A549 (cell line): Measurements from ENCODE around the gene TGIF1. TPM values are rescaled to one million over a fixed set of nuclear protein-coding genes. Genes with fewer than 3 reads are reported as not detected.

ENCODE experiments used
- ATAC-seq, 2 experiments: fragments of 200-7000 bp in 1 of 2; fragments of >200 bp in 1 of 2; cut with Nextera tagmentation in 1 of 2; cut with Tn5 transposase in 1 of 2; 3 replicates each; pipeline versions ENCODE4 v1.8.0 to v1.9.1; 2018 to 2020; ENCODE audit warnings: mild to moderate bottlenecking in 1 of 2, moderate library complexity in 1 of 2
- CTCF ChIA-PET: fragments of 300-600 bp; sonication (Branson Sonifier 250); formaldehyde crosslinking; extraction: SDS; loops from one replicate; lab custom pipeline; 2021; ENCODE audit warnings: antibody characterized with exemption, inconsistent platforms; lab: Yijun Ruan, JAX
- POLR2A ChIA-PET: fragments of 350-600 bp; formaldehyde crosslinking; extraction: SDS; loops from one replicate; lab custom pipeline; 2021; ENCODE audit warnings: antibody characterized with exemption, inconsistent platforms; lab: Yijun Ruan, JAX
- DNase-seq, 2 experiments: peaks; one replicate each; pipeline versions ENCODE4 v3.0.0 to v3.0.0-alpha.2; 2011 to 2016; ENCODE audit warnings: low read depth in 1 of 2, low spot score in 1 of 2
- FAIRE-seq: peaks from 2 replicates; lab custom pipeline; 2011; peaks lifted over from hg19 to GRCh38; lab: Jason Lieb, UNC
- H3K27ac ChIP-seq, 2 experiments: fragments of >200 bp; sonication (Bioruptor Twin); formaldehyde crosslinking; 3 replicates each; pipeline ENCODE4 v1.5.1; 2016 to 2017
- H3K4me1 ChIP-seq: fragments of >200 bp; sonication (Bioruptor Twin); formaldehyde crosslinking; 3 replicates; pipeline ENCODE4 v1.6.1; 2016
- H3K4me2 ChIP-seq: fragments of >200 bp; sonication (Bioruptor Twin); formaldehyde crosslinking; 3 replicates; pipeline ENCODE4 v1.6.1; 2016
- H3K4me3 ChIP-seq: fragments of >200 bp; sonication (Bioruptor Twin); formaldehyde crosslinking; 3 replicates; pipeline ENCODE4 v1.5.1; 2016
- H3K9me3 ChIP-seq: fragments of >200 bp; sonication (Bioruptor Twin); formaldehyde crosslinking; 3 replicates; pipeline ENCODE4 v1.6.1; 2016
- CBX2 ChIP-seq: fragments of 200-600 bp; sonication (generic); IDR thresholded peaks from 2 replicates; pipeline ENCODE4 v1.6.1; 2016; ENCODE audit warnings: low read depth, mild to moderate bottlenecking, borderline replicate concordance
- CEBPB ChIP-seq, 2 experiments: fragments of >200 bp in 1 of 2; sonication (Bioruptor Twin) in 1 of 2; formaldehyde crosslinking in 1 of 2; IDR thresholded peaks; 2 replicates each; pipeline ENCODE4 v1.6.1; 2012 to 2016
- CHD2 ChIP-seq: fragments of 150-350 bp; IDR thresholded peaks from 2 replicates; pipeline ENCODE4 v1.6.1; 2014; ENCODE audit warnings: low read length; ENCODE audit not compliant: partially characterized antibody
- CHD4 ChIP-seq: fragments of 200-600 bp; sonication (generic); IDR thresholded peaks from 2 replicates; pipeline ENCODE4 v1.6.1; 2016; ENCODE audit warnings: antibody characterized with exemption, mild to moderate bottlenecking, borderline replicate concordance
- EHF ChIP-seq: fragments of 250-450 bp; sonication (Bioruptor Pico); IDR thresholded peaks from 2 replicates; pipeline ENCODE4 v1.5.0; 2020; ENCODE audit warnings: mild to moderate bottlenecking
- EHMT2 ChIP-seq: fragments of 200-600 bp; sonication (generic); IDR thresholded peaks from 2 replicates; pipeline ENCODE4 v1.6.1; 2016; ENCODE audit warnings: antibody characterized with exemption, low read depth, mild to moderate bottlenecking, moderate library complexity
- EP300 ChIP-seq, 2 experiments: fragments of >200 bp; sonication (Bioruptor Twin); formaldehyde crosslinking; IDR thresholded peaks; 2 replicates in 1 of 2; 3 replicates in 1 of 2; pipeline ENCODE4 v1.6.1; 2016 to 2017
- ESRRA ChIP-seq: fragments of 150-350 bp; IDR thresholded peaks from 2 replicates; pipeline ENCODE4 v1.6.1; 2014; ENCODE audit warnings: mild to moderate bottlenecking, low read length, borderline replicate concordance
- HMGXB4 ChIP-seq: fragments of 250-450 bp; sonication (Bioruptor Pico); IDR thresholded peaks from 2 replicates; pipeline ENCODE4 v1.5.0; 2021; ENCODE audit warnings: mild to moderate bottlenecking, moderate library complexity, borderline replicate concordance
- HOXA7 ChIP-seq: fragments of 250-450 bp; sonication (Bioruptor Pico); IDR thresholded peaks from 2 replicates; pipeline ENCODE4 v1.5.0; 2020; ENCODE audit warnings: mild to moderate bottlenecking, moderate library complexity
- JUN ChIP-seq, 2 experiments: fragments of >200 bp; sonication (Bioruptor Twin); formaldehyde crosslinking; IDR thresholded peaks; 2 replicates in 1 of 2; 3 replicates in 1 of 2; pipeline ENCODE4 v1.6.1; 2016 to 2017
- JUNB ChIP-seq: fragments of >200 bp; sonication (Bioruptor Twin); formaldehyde crosslinking; IDR thresholded peaks from 2 replicates; pipeline ENCODE4 v1.6.1; 2016
- MAX ChIP-seq: IDR thresholded peaks from 2 replicates; pipeline ENCODE4 v1.6.1; 2012
- MAZ ChIP-seq: fragments of 150-350 bp; IDR thresholded peaks from 2 replicates; pipeline ENCODE4 v1.6.1; 2014; ENCODE audit warnings: antibody characterized with exemption, low read depth, low read length, borderline replicate concordance
- MYC ChIP-seq: IDR thresholded peaks from 2 replicates; pipeline ENCODE4 v1.6.1; 2012; ENCODE audit warnings: mild to moderate bottlenecking, inconsistent platforms, low read length, improper control_type of control experiment, borderline replicate concordance
- NFE2L2 ChIP-seq: fragments of 150-350 bp; conservative IDR thresholded peaks from 2 replicates; pipeline ENCODE4 v1.6.1; 2014; ENCODE audit warnings: low read length
- NR3C1 ChIP-seq: fragments of >200 bp; sonication (Bioruptor Twin); formaldehyde crosslinking; IDR thresholded peaks from 3 replicates; pipeline ENCODE4 v1.6.1; 2017
- POLR2A ChIP-seq: IDR thresholded peaks from 2 replicates; pipeline ENCODE4 v1.6.1; 2012; ENCODE audit warnings: mild to moderate bottlenecking, low read length
- REST ChIP-seq: fragments of 200-600 bp; sonication (generic); IDR thresholded peaks from 2 replicates; pipeline ENCODE4 v1.6.1; 2016; ENCODE audit warnings: antibody characterized with exemption, mild to moderate bottlenecking, moderate library complexity
- RNF2 ChIP-seq: fragments of 200-600 bp; sonication (generic); IDR thresholded peaks from 2 replicates; pipeline ENCODE4 v1.6.1; 2016; ENCODE audit warnings: low read depth, mild to moderate bottlenecking, antibody characterized with exemption, moderate library complexity, borderline replicate concordance
- SMC3 ChIP-seq: fragments of >200 bp; sonication (Bioruptor Twin); formaldehyde crosslinking; IDR thresholded peaks from 3 replicates; pipeline ENCODE4 v1.6.1; 2018; ENCODE audit warnings: inconsistent platforms
- SREBF2 ChIP-seq: fragments of 450-650 bp; IDR thresholded peaks from 2 replicates; pipeline ENCODE4 v1.6.1; 2014; ENCODE audit warnings: mild to moderate bottlenecking, moderate library complexity
- TFCP2L1 ChIP-seq: fragments of 250-450 bp; sonication (Bioruptor Pico); IDR thresholded peaks from 2 replicates; pipeline ENCODE4 v1.5.0; 2021; ENCODE audit warnings: mild to moderate bottlenecking
- USF2 ChIP-seq: fragments of 450-650 bp; IDR thresholded peaks from 2 replicates; pipeline ENCODE4 v1.6.1; 2014; ENCODE audit warnings: antibody characterized with exemption
- ZNF302 ChIP-seq: fragments of 250-450 bp; sonication (Bioruptor Pico); IDR thresholded peaks from 2 replicates; pipeline ENCODE4 v1.9.0; 2021; ENCODE audit warnings: inconsistent platforms, mild to moderate bottlenecking, moderate library complexity
- WGBS: methylation state at CpG from one replicate; pipeline ENCODE4 v1.1.6; 2017; ENCODE audit errors: missing lambda C conversion rate; 5-methylcytosine and 5-hydroxymethylcytosine counted together
- polyA plus RNA-seq, 4 experiments: library from polyadenylated mRNA; depleted of rRNA in 3 of 4; stranded (reverse); fragments of >200 nt; fragmentation: RNase III in 1 of 4; extraction: RNeasy Plus Mini Kit Qiagen cat#74134 plus additional on column Dnase treatment in 1 of 4; gene quantifications; 2 replicates in 3 of 4; 3 replicates in 1 of 4; pipeline ENCODE4 v1.2.3, GENCODE V29; 2011 to 2017

TGIF1 gene
- polyA plus RNA-seq, 2 of the 4 experiments (the other 2 are of a cell fraction) = 160 to 174 TPM

- TF ChIP-seq USF2 = no peak
Observed at GRCh38 chr18:3494245-3494526, 44.2 kb downstream of the TGIF1 start (continued).

- TF ChIP-seq RNF2 = no peak
- no peak for TF ChIP-seq EHMT2
- TF ChIP-seq SREBF2 = no peak
- TF ChIP-seq TFCP2L1 (CRISPR knock-in tag) = no peak
- TF ChIP-seq ESRRA = no peak
- no peak for TF ChIP-seq EHF (CRISPR knock-in tag)
- TF ChIP-seq MAX = no peak
- TF ChIP-seq HOXA7 = no peak
- no peak for TF ChIP-seq SMC3
- no peak for TF ChIP-seq MAZ
- TF ChIP-seq CBX2 = no peak
- no peak for TF ChIP-seq MYC
- TF ChIP-seq NR3C1 = no peak
- ATAC-seq = no peak
- Histone ChIP-seq H3K4me2 (no peak overlapping the region), H3K9me3 (no peaks in the 10 kb centered on the region), H3K4me1 (peaks cover 2% of the 10 kb centered on the region; the same call in 1 of the 3 replicates), H3K27ac (no peak overlapping the region), H3K4me3 (no peak overlapping the region)
- 91% methylated on average over 5 of the region's 5 CpGs for WGBS
- FAIRE-seq = no peak
- DNase-seq = no peak
- ChIA-PET POLR2A (no interaction called here), CTCF (interaction anchor here (0.7 kb wide), 1 partner anchor 35 kb away, joined by 3 read pairs; no protein-coding TSS in a partner anchor)
Observed at GRCh38 chr18:3494569-3494968, 44.6 kb downstream of the TGIF1 start.

- ATAC-seq (no peak), FAIRE-seq (no peak), DNase-seq (no peak)
- WGBS = 90% methylated on average over 7 of the region's 7 CpGs
- Histone ChIP-seq H3K4me3 (no peak overlapping the region), H3K4me2 (no peak overlapping the region), H3K4me1 (peaks cover 11% of the 10 kb centered on the region; the same call in 2 of the 3 replicates), H3K27ac (no peak overlapping the region), H3K9me3 (no peaks in the 10 kb centered on the region)
- ChIA-PET CTCF (interaction anchor here (0.8 kb wide), 1 partner anchor 58 kb away, joined by 3 read pairs; no protein-coding TSS in a partner anchor), POLR2A (no interaction called here)
- no peak for TF ChIP-seq REST
- TF ChIP-seq EP300 (IDR thresholded peaks at IDR 0.05) = no peak
- TF ChIP-seq CHD4 = no peak
- TF ChIP-seq CHD2 = no peak
- TF ChIP-seq JUNB = no peak
- no peak for TF ChIP-seq ZNF302 (CRISPR knock-in tag)
- TF ChIP-seq SREBF2 = no peak
- TF ChIP-seq CEBPB (IDR thresholded peaks at IDR 0.05) = no peak
- TF ChIP-seq JUN (IDR thresholded peaks at IDR 0.05) = no peak
- TF ChIP-seq POLR2A = no peak
- no peak for TF ChIP-seq NFE2L2
- no peak for TF ChIP-seq USF2
- no peak for TF ChIP-seq HMGXB4 (CRISPR knock-in tag)
Observed at GRCh38 chr18:3495691-3496430, 45.9 kb downstream of the TGIF1 start.
